Bronchial epithelial cell (primary cell): Measurements from ENCODE around the gene BTG2. TPM values are rescaled to one million over a fixed set of nuclear protein-coding genes. Genes with fewer than 3 reads are reported as not detected.

ENCODE experiments used
- DNase-seq: peaks from one replicate; pipeline ENCODE4 v3.0.0-alpha.2; 2010; ENCODE audit warnings: low read depth
- FAIRE-seq: peaks from 2 replicates; lab custom pipeline; 2011; peaks lifted over from hg19 to GRCh38; lab: Jason Lieb, UNC
- H3K27me3 ChIP-seq: 2 replicates; pipeline ENCODE4 v1.5.1; 2011; ENCODE audit warnings: low read length; ENCODE audit not compliant: control insufficient read depth, insufficient read depth
- H3K36me3 ChIP-seq: 2 replicates; pipeline ENCODE4 v1.5.1; 2011; ENCODE audit warnings: low read length; ENCODE audit not compliant: control insufficient read depth, insufficient read depth
- H3K4me3 ChIP-seq: 2 replicates; pipeline ENCODE4 v1.5.1; 2011; ENCODE audit warnings: mild to moderate bottlenecking, low read depth, low read length, control low read depth
- CTCF ChIP-seq: IDR thresholded peaks from 2 replicates; pipeline ENCODE4 v1.5.1; 2011; ENCODE audit warnings: mild to moderate bottlenecking, moderate library complexity, low read length, control low read depth, inconsistent platforms; ENCODE audit not compliant: insufficient read depth, severe bottlenecking
- total RNA-seq: library from RNA; depleted of rRNA; stranded (reverse); fragments of >200 nt; gene quantifications from 2 replicates; pipeline ENCODE4 v1.2.1, GENCODE V29; 2014

BTG2 gene
- total RNA-seq, 1 donor from 2014 or later, result 12.9 TPM

GRCh38 chr1:203306089-203306964, 1.0 kb downstream of the BTG2 start:
- FAIRE-seq, result no peak
- peak; percentile 93 for DNase-seq
- H3K4me3 ChIP-seq, result peak overlapping the region; percentile 81
- H3K36me3 ChIP-seq, result peaks cover 14% of the 10 kb centered on the region
- TF ChIP-seq CTCF, result peak; percentile 39
- no peaks in the 10 kb centered on the region for H3K27me3 ChIP-seq

GRCh38 chr1:203306965-203307541, 1.7 kb downstream of the BTG2 start:
- H3K27me3 ChIP-seq, result no peaks in the 10 kb centered on the region
- no peak for TF ChIP-seq CTCF
- H3K4me3 ChIP-seq, result peak overlapping the region; percentile 81
- FAIRE-seq (no peak), DNase-seq (no peak)
- H3K36me3 ChIP-seq, result peaks cover 14% of the 10 kb centered on the region

GRCh38 chr1:203307641-203308126, 2.4 kb downstream of the BTG2 start:
- no peak for DNase-seq
- peaks cover 14% of the 10 kb centered on the region for H3K36me3 ChIP-seq
- H3K4me3 ChIP-seq, result peak overlapping the region; percentile 81
- TF ChIP-seq CTCF, result no peak
- no peak for FAIRE-seq
- no peaks in the 10 kb centered on the region for H3K27me3 ChIP-seq

- TF ChIP-seq CTCF, result no peak
- DNase-seq, result no peak
- Histone ChIP-seq H3K36me3 (peaks cover 14% of the 10 kb centered on the region), H3K27me3 (no peaks in the 10 kb centered on the region), H3K4me3 (no peak overlapping the region)
- FAIRE-seq, result no peak
These were observed 3.1 kb downstream of the BTG2 start for GRCh38 chr1:203308328-203308922.

DNA sequence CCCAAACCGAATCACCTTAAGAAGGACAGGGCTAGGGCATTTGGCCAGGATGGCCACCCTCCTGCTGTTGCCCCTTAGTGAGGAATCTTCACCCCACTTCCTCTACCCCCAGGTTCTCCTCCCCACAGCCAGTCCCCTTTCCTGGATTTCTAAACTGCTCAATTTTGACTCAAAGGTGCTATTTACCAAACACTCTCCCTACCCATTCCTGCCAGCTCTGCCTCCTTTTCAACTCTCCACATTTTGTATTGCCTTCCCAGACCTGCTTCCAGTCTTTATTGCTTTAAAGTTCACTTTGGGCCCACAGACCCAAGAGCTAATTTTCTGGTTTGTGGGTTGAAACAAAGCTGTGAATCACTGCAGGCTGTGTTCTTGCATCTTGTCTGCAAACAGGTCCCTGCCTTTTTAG, 3.6 kb downstream of the BTG2 start:
- peaks cover 14% of the 10 kb centered on the region for H3K36me3 ChIP-seq
- FAIRE-seq (no peak), DNase-seq (no peak)
- no peak for TF ChIP-seq CTCF
- H3K27me3 ChIP-seq, result no peaks in the 10 kb centered on the region
- no peak overlapping the region for H3K4me3 ChIP-seq
